Right cardiac atrium (tissue), 5 donors: Measurements from ENCODE around the gene MYCBP. TPM values are rescaled to one million over a fixed set of nuclear protein-coding genes. Genes with fewer than 3 reads are reported as not detected.
"Not testable (repeated sequence)": the region's sequence is repeated elsewhere in the genome, so short reads cannot be mapped to it uniquely, and the experiment has no call there.

Experiments used
- ATAC-seq, 2 donors: fragments of 200-7000 bp; cut with Tn5 transposase; one replicate each; pipeline versions ENCODE4 v1.8.0 to v1.9.1; 2020; ENCODE audit warnings: moderate library complexity in 2 of 2, mild to moderate bottlenecking in 1 of 2
- DNase-seq, 3 donors: peaks; one replicate each; pipeline ENCODE4 v3.0.0-alpha.2; 2020
- H3K27ac ChIP-seq: one replicate; pipeline ENCODE4 v1.5.1; 2013; ENCODE audit warnings: mild to moderate bottlenecking, low read length, control low read depth, moderate library complexity
- H3K27me3 ChIP-seq: one replicate; pipeline ENCODE4 v1.6.1; 2013; ENCODE audit not compliant: control insufficient read depth, insufficient read depth
- H3K4me1 ChIP-seq: one replicate; pipeline ENCODE4 v1.6.1; 2013; ENCODE audit warnings: low read length; ENCODE audit not compliant: control insufficient read depth, insufficient read depth
- H3K4me3 ChIP-seq: one replicate; pipeline ENCODE4 v1.5.1; 2013; ENCODE audit warnings: low read length, control low read depth
- H3K9me3 ChIP-seq: one replicate; pipeline ENCODE4 v1.6.1; 2013; ENCODE audit warnings: low read length; ENCODE audit not compliant: control insufficient read depth
- WGBS: extraction: QIAGEN DNeasy Blood & Tissue Kit; methylation state at CpG from one replicate; pipeline ENCODE4 v1.1.7; 2013; 5-methylcytosine and 5-hydroxymethylcytosine counted together
- intact Hi-C, 4 donors: fragments of 100-400 bp; cut with DNase I; formaldehyde crosslinking; loops; one replicate each; pipeline versions ENCODE4 v1.11.0 to v1.14.0; 2022 to 2023
- polyA plus RNA-seq: library from polyadenylated mRNA; stranded (reverse); fragments of 200-250 nt; gene quantifications from one replicate; pipeline ENCODE4 v1.2.3, GENCODE V29; 2013
- total RNA-seq, 4 donors: library from RNA; stranded (reverse); fragmentation: NEBNext Ultra II Directional; extraction: Animal tissue kit (Norgen Biotek cat#: 25700); gene quantifications; one replicate each; pipeline ENCODE4 v1.2.1, GENCODE V29; 2021
- donor health status: healthy with polysubstance abuse.
- donor health status: DM: no; HTN: yes; CAD: no.
- donor health status: DM: no; HTN: no; CAD: no.
- donor health status: DM: no; HTN: yes; CAD: no; lungs with severe emphysema.
- donor health status: DM: yes; HTN: yes; CAD: no.

MYCBP gene
- total and polyA plus RNA-seq, 5 donors, result 4.9 to 14.0 (median 10.4) TPM

GRCh38 chr1:38839363-38839762 is 33.8 kb downstream of the MYCBP start:
- WGBS, result 46% methylated on average over 9 of the region's 9 CpGs
- H3K27me3 ChIP-seq, result no peaks in the 10 kb centered on the region
- intact Hi-C loops, result loop anchor here in 2 of 4 donors (5.0 to 10.0 kb wide), 3 partner anchors 232 to 815 kb away; no protein-coding TSS in a partner anchor
- DNase-seq, result peak; percentile 45 to 83 (median 79)
- H3K9me3 ChIP-seq, result no peaks in the 10 kb centered on the region
- H3K4me3 ChIP-seq, result no peak overlapping the region
- no peaks in the 10 kb centered on the region for H3K4me1 ChIP-seq
- peak overlapping the region; percentile 21 for H3K27ac ChIP-seq
- peak; percentile 68 to 78 for ATAC-seq

- H3K9me3 ChIP-seq, H3K4me1 ChIP-seq, H3K4me3 ChIP-seq, ATAC-seq, H3K27ac ChIP-seq, H3K27me3 ChIP-seq, DNase-seq: not testable (repeated sequence)
- intact Hi-C loops, result loop anchor here in 2 of 4 donors (5.0 to 10.0 kb wide), 3 partner anchors 229 to 812 kb away; no protein-coding TSS in a partner anchor
- 86% methylated on average over 10 of the region's 10 CpGs for WGBS
Measured at GRCh38 chr1:38836316-38836715, 36.8 kb downstream of the MYCBP start.

GRCh38 chr1:38834937-38835827 is 38.0 kb downstream of the MYCBP start:
- ATAC-seq (peak; percentile 78 to 85), DNase-seq (no peak)
- Histone ChIP-seq H3K4me3 (no peak overlapping the region), H3K27me3 (no peaks in the 10 kb centered on the region), H3K9me3 (no peaks in the 10 kb centered on the region), H3K4me1 (no peaks in the 10 kb centered on the region), H3K27ac (no peak overlapping the region)
- intact Hi-C loops, result loop anchor here in 2 of 4 donors (5.0 to 10.0 kb wide), 3 partner anchors 228 to 810 kb away; no protein-coding TSS in a partner anchor
- 33% methylated on average over 3 of the region's 3 CpGs for WGBS

DNA sequence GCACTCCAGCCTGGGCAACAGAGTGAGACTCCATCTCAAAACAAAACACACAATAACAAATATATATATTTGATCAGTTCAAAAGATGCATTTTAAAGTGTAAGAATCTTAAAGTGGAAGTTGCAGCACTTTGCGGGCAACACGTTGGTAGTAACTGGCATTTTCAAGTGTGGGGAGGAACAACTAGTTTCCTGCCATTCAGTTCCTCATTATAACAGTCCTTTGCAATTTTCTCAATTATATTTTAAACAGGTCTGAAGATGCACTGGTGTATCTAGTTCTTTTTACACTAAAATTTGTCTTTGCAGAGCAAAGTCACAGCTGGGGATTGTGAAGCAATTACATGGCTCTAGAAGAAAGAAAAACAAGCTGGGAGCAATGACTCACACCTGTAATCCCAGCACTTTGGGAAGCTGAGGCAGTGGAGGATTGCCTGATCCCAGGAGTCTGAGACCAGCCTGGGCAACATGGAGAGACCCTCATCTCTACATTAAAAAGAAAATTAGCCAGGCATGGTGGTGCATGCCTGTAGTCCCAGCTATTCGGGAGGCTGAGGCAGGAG is 38.8 kb downstream of the MYCBP start:
- ATAC-seq, result no peak
- Histone ChIP-seq H3K27me3 (no peaks in the 10 kb centered on the region), H3K4me1 (no peaks in the 10 kb centered on the region), H3K4me3 (no peak overlapping the region), H3K27ac (no peak overlapping the region), H3K9me3 (no peaks in the 10 kb centered on the region)
- 82% methylated on average over 3 of the region's 3 CpGs for WGBS
- intact Hi-C loops, result loop anchor here in 2 of 4 donors (10.0 kb wide), 2 partner anchors 800 to 810 kb away; no protein-coding TSS in a partner anchor
- DNase-seq, result no peak

DNA sequence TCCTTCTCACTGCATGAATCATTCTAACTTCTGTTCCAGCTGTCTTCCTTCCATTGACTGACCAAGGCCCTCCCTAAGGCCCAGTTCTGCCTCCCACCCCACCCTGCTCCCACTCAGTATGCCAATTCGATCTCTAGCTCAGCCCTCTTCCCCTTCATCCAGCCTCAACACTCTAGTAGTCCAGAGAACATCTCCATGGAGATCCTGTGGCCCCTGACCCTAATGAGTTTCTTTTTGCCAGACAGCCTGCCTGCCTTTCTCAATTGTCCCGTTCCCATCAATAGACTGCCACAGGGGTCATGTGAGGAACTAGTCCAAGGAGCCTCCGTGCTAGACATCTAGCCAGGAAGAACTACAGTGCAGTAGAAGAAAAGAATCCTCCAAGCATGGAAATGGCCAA is 40.0 kb downstream of the MYCBP start:
- intact Hi-C loops, result loop anchor here in 2 of 4 donors (10.0 kb wide), 2 partner anchors 798 to 808 kb away; no protein-coding TSS in a partner anchor
- Histone ChIP-seq H3K4me3 (no peak overlapping the region), H3K27ac (no peak overlapping the region), H3K27me3 (no peaks in the 10 kb centered on the region), H3K9me3 (no peaks in the 10 kb centered on the region), H3K4me1 (no peaks in the 10 kb centered on the region)
- DNase-seq, result no peak
- WGBS, result 42% methylated on average over 3 of the region's 3 CpGs
- ATAC-seq, result no peak

- H3K4me3 ChIP-seq, result no peak overlapping the region
- H3K9me3 ChIP-seq, result no peaks in the 10 kb centered on the region
- no peaks in the 10 kb centered on the region for H3K27me3 ChIP-seq
- no peak for DNase-seq
- no peak for ATAC-seq
- 86% methylated on average over 3 of the region's 3 CpGs for WGBS
- H3K27ac ChIP-seq, result no peak overlapping the region
- intact Hi-C loops, result loop anchor here in 2 of 4 donors (10.0 kb wide), 2 partner anchors 798 to 808 kb away; no protein-coding TSS in a partner anchor
- no peaks in the 10 kb centered on the region for H3K4me1 ChIP-seq
Measured at GRCh38 chr1:38832370-38832734, 40.8 kb downstream of the MYCBP start.

DNA sequence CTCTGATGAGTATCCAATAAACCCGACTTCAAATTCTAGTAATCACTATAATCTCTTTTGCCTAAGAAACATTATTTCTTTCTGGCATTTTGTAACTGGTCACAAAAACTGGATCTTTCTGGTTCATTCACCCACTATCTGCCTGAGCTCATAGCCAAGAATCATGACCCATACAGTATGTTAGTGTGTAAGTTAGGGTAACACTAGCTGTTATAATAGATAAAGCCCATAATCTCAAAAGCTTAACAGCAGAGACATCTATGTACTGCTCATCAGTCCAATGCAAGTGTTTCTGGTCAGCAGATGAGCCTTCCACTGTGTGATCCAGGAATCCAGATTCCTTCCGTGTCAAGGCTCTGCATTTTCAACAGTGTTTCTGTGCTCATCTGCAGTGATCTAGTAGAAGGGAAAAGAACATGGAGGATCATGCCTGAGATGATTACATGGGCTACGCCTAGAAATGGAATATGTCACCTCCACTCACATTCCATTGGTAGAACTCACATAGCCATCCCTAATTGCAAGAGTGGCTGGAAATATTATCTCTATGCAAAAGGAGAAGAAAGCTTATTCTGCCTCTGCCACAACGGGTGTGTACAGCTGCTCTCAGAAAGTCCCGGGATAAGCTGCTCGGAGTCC is 41.3 kb downstream of the MYCBP start:
- intact Hi-C loops, result loop anchor here in 2 of 4 donors (10.0 kb wide), 2 partner anchors 797 to 807 kb away; no protein-coding TSS in a partner anchor
- Histone ChIP-seq H3K27ac (no peak overlapping the region), H3K4me3 (no peak overlapping the region), H3K4me1 (no peaks in the 10 kb centered on the region), H3K9me3 (no peaks in the 10 kb centered on the region), H3K27me3 (no peaks in the 10 kb centered on the region)
- DNase-seq (no peak), ATAC-seq (no peak)
- 73% methylated on average over 6 of the region's 6 CpGs for whole genome bisulfite sequencing

DNA sequence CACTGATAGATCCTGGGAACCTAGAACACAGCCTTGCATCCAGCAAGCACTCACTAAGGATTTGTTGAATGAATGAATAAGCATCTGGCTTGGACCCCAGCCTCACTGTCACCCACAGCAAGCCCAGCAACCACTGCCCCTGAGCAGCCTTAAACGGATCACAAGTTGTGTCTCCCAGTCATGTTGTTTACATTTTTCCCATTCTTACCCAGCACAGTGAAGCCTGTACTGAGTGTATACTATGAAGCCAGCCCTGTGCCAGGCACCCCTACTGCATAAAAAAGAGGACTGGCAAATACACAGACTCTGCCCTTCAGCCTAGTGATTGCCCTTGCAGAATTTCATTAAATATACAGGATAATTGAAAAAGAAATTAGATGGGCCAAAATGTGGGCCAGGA is 43.8 kb downstream of the MYCBP start:
- Histone ChIP-seq H3K27ac (no peak overlapping the region), H3K27me3 (no peaks in the 10 kb centered on the region), H3K9me3 (no peaks in the 10 kb centered on the region), H3K4me3 (no peak overlapping the region), H3K4me1 (no peaks in the 10 kb centered on the region)
- intact Hi-C loops, result loop anchor here in 1 of 4 donors (10.0 kb wide), 1 partner anchor 215 kb away; no protein-coding TSS in a partner anchor
- ATAC-seq (no peak), DNase-seq (no peak)
- WGBS, result 27% methylated on average over 1 of the region's 1 CpG

- ATAC-seq (no peak), DNase-seq (no peak)
- Histone ChIP-seq H3K4me1 (no peaks in the 10 kb centered on the region), H3K4me3 (no peak overlapping the region), H3K27me3 (no peaks in the 10 kb centered on the region), H3K27ac (no peak overlapping the region), H3K9me3 (no peaks in the 10 kb centered on the region)
- 70% methylated on average over 2 of the region's 2 CpGs for WGBS
- intact Hi-C loops, result loop anchor here in 1 of 4 donors (10.0 kb wide), 1 partner anchor 213 kb away; no protein-coding TSS in a partner anchor
Measured at GRCh38 chr1:38827318-38827717, 45.8 kb downstream of the MYCBP start.

- no peak overlapping the region for H3K27ac ChIP-seq
- DNase-seq, result no peak
- no peak overlapping the region for H3K4me3 ChIP-seq
- H3K9me3 ChIP-seq, result no peaks in the 10 kb centered on the region
- no peak for ATAC-seq
- H3K4me1 ChIP-seq, result no peaks in the 10 kb centered on the region
- intact Hi-C loops, result loop anchor here in 1 of 4 donors (10.0 kb wide), 1 partner anchor 212 kb away; no protein-coding TSS in a partner anchor
- no peaks in the 10 kb centered on the region for H3K27me3 ChIP-seq
Measured at GRCh38 chr1:38826886-38827285, 46.3 kb downstream of the MYCBP start.
